Measurements from ENCODE around the gene XPO6.

DNA sequence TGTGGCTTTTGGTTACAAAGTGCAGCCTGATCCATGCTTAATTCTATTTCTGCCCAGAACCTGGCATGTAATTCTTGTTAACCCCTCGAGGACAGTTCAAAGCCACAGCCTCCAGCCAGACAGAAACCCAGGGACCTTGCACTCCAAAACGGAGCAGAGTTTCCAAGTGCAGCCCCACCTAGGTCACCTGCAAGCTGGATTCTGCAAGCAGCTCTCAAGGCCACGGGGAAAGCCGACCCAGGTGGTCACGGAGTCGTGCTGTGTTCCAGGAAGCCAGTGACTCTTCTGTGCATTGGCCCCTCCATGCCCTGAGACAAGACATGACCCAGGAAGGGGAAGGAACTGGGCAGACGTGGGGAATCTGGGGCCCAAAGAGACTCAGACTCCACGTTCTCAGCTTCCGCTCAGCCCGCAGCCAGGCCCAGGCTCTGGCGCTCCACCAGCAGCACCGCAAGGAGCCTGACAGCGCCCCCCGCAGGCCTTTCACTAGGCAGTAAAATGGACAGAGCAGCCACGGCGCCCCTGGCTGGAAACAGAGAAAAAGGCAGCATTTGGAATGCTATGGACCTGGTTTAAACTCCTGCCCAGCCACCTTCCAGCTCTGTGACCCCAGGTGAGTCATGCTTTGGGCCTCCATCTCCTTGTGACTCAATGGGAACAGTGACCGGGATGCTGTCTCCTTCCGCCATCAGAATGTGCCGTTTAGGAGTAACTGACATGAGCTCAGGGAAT is 121.0 kb downstream of the XPO6 start:
- TF ChIP-seq POLR2AphosphoS5 (IDR thresholded peaks at IDR 0.05; ENCODE audit: low read depth, low read length), result no peak
- peak; percentile 52 to 79 (median 70); a peak in 5 of 6 replicates for TF ChIP-seq CTCF (IDR thresholded peaks at IDR 0.05 in 2 of 3, conservative IDR thresholded peaks at IDR 0.05 in 1 of 3; ENCODE audit: borderline replicate concordance in 1 of 3, insufficient read depth in 1 of 3, low read depth in 2 of 3, low read length in 2 of 3)
- no peak for TF ChIP-seq EGR1 (IDR thresholded peaks at IDR 0.05; ENCODE audit: low read depth)
- TF ChIP-seq, protein P1, sequence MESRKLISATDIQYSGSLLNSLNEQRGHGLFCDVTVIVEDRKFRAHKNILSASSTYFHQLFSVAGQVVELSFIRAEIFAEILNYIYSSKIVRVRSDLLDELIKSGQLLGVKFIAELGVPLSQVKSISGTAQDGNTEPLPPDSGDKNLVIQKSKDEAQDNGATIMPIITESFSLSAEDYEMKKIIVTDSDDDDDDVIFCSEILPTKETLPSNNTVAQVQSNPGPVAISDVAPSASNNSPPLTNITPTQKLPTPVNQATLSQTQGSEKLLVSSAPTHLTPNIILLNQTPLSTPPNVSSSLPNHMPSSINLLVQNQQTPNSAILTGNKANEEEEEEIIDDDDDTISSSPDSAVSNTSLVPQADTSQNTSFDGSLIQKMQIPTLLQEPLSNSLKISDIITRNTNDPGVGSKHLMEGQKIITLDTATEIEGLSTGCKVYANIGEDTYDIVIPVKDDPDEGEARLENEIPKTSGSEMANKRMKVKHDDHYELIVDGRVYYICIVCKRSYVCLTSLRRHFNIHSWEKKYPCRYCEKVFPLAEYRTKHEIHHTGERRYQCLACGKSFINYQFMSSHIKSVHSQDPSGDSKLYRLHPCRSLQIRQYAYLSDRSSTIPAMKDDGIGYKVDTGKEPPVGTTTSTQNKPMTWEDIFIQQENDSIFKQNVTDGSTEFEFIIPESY (IDR thresholded peaks at IDR 0.05; ENCODE audit: extremely low read depth, insufficient replicate concordance, low read length), result no peak
- no peak for TF ChIP-seq POLR2A (IDR thresholded peaks at IDR 0.05; ENCODE audit: borderline replicate concordance, extremely low read depth, insufficient read depth, insufficient read length)
- no peak for TF ChIP-seq CEBPB (IDR thresholded peaks at IDR 0.05; ENCODE audit: low read depth)
- no peak for TF ChIP-seq JUND (IDR thresholded peaks at IDR 0.05)
- TF ChIP-seq EZH2 (IDR thresholded peaks at IDR 0.05), result no peak
- TF ChIP-seq, protein P2, sequence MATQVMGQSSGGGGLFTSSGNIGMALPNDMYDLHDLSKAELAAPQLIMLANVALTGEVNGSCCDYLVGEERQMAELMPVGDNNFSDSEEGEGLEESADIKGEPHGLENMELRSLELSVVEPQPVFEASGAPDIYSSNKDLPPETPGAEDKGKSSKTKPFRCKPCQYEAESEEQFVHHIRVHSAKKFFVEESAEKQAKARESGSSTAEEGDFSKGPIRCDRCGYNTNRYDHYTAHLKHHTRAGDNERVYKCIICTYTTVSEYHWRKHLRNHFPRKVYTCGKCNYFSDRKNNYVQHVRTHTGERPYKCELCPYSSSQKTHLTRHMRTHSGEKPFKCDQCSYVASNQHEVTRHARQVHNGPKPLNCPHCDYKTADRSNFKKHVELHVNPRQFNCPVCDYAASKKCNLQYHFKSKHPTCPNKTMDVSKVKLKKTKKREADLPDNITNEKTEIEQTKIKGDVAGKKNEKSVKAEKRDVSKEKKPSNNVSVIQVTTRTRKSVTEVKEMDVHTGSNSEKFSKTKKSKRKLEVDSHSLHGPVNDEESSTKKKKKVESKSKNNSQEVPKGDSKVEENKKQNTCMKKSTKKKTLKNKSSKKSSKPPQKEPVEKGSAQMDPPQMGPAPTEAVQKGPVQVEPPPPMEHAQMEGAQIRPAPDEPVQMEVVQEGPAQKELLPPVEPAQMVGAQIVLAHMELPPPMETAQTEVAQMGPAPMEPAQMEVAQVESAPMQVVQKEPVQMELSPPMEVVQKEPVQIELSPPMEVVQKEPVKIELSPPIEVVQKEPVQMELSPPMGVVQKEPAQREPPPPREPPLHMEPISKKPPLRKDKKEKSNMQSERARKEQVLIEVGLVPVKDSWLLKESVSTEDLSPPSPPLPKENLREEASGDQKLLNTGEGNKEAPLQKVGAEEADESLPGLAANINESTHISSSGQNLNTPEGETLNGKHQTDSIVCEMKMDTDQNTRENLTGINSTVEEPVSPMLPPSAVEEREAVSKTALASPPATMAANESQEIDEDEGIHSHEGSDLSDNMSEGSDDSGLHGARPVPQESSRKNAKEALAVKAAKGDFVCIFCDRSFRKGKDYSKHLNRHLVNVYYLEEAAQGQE (IDR thresholded peaks at IDR 0.05; ENCODE audit: low read depth), result no peak

All from HCT116 (cell line).